T-helper 17 cell (primary cell): ENCODE measurements around the gene PRPSAP2. TPM values are rescaled to one million over a fixed set of nuclear protein-coding genes. Genes with fewer than 3 reads are reported as not detected.

Source experiments
- ATAC-seq: fragments of 150-1000 bp; cut with Tn5 transposase; 2 replicates; pipeline ENCODE4 v1.10.0; 2021; ENCODE audit warnings: mild to moderate bottlenecking, moderate library complexity
- DNase-seq, 3 donors: peaks; one replicate each; pipeline versions ENCODE4 v3.0.0 to v3.0.0-alpha.2; 2020 to 2021
- H3K9me3 ChIP-seq: one replicate; pipeline ENCODE4 v1.7.0; 2013; ENCODE audit warnings: low read length, mild to moderate bottlenecking; ENCODE audit not compliant: control insufficient read depth, poor library complexity, severe bottlenecking
- H3K27ac Mint-ChIP-seq: one replicate; pipeline ENCODE4 v1.8.0; 2022; ENCODE audit warnings: mild to moderate bottlenecking, moderate library complexity, mixed read lengths
- H3K27me3 Mint-ChIP-seq: one replicate; pipeline ENCODE4 v1.8.0; 2022; ENCODE audit warnings: mixed read lengths
- H3K36me3 Mint-ChIP-seq: one replicate; pipeline ENCODE4 v1.8.0; 2022; ENCODE audit warnings: low read depth, mixed read lengths
- H3K4me1 Mint-ChIP-seq: one replicate; pipeline ENCODE4 v1.8.0; 2022; ENCODE audit warnings: mild to moderate bottlenecking, mixed read lengths
- H3K4me3 Mint-ChIP-seq: one replicate; pipeline ENCODE4 v1.8.0; 2022; ENCODE audit warnings: mild to moderate bottlenecking, moderate library complexity, mixed read lengths
- total RNA-seq, 4 donors: library from RNA in 2 of 4; stranded (reverse) in 2 of 4; gene quantifications; one replicate each; pipeline ENCODE4 v1.2.3 and lab custom pipeline; 2022 to 2026

PRPSAP2 gene
- total RNA-seq, 2 donors from 2014 or later, result 26.3 to 27.9 TPM

GRCh38 chr17:18975597-18975996 lies 117.7 kb downstream of the PRPSAP2 start:
- H3K9me3 ChIP-seq, result no peaks in the 10 kb centered on the region
- no peaks in the 10 kb centered on the region for H3K36me3 Mint-ChIP-seq
- DNase-seq, result no peak
- H3K4me3 Mint-ChIP-seq, result no peak overlapping the region
- no peaks in the 10 kb centered on the region for H3K4me1 Mint-ChIP-seq
- no peaks in the 10 kb centered on the region for H3K27me3 Mint-ChIP-seq
- no peak for ATAC-seq
- H3K27ac Mint-ChIP-seq, result no peak overlapping the region

- no peaks in the 10 kb centered on the region for H3K9me3 ChIP-seq
- H3K4me1 Mint-ChIP-seq, result no peaks in the 10 kb centered on the region
- H3K36me3 Mint-ChIP-seq, result no peaks in the 10 kb centered on the region
- H3K4me3 Mint-ChIP-seq, result no peak overlapping the region
- ATAC-seq (no peak), DNase-seq (no peak)
- no peaks in the 10 kb centered on the region for H3K27me3 Mint-ChIP-seq
- H3K27ac Mint-ChIP-seq, result no peak overlapping the region
Observed at GRCh38 chr17:18976201-18976600, 118.3 kb downstream of the PRPSAP2 start.

GRCh38 chr17:18977021-18977420 lies 119.1 kb downstream of the PRPSAP2 start:
- DNase-seq (no peak), ATAC-seq (no peak)
- H3K9me3 ChIP-seq, result no peaks in the 10 kb centered on the region
- H3K27me3 Mint-ChIP-seq, result no peaks in the 10 kb centered on the region
- no peaks in the 10 kb centered on the region for H3K4me1 Mint-ChIP-seq
- no peaks in the 10 kb centered on the region for H3K36me3 Mint-ChIP-seq
- no peak overlapping the region for H3K27ac Mint-ChIP-seq
- H3K4me3 Mint-ChIP-seq, result no peak overlapping the region

GRCh38 chr17:18977646-18978045 lies 119.7 kb downstream of the PRPSAP2 start:
- no peak overlapping the region for H3K4me3 Mint-ChIP-seq
- ATAC-seq, result no peak
- H3K4me1 Mint-ChIP-seq, result no peaks in the 10 kb centered on the region
- H3K9me3 ChIP-seq, result no peaks in the 10 kb centered on the region
- DNase-seq, result no peak
- no peaks in the 10 kb centered on the region for H3K36me3 Mint-ChIP-seq
- H3K27me3 Mint-ChIP-seq, result no peaks in the 10 kb centered on the region
- no peak overlapping the region for H3K27ac Mint-ChIP-seq

GRCh38 chr17:18978050-18978449 lies 120.1 kb downstream of the PRPSAP2 start:
- H3K27me3 Mint-ChIP-seq, result no peaks in the 10 kb centered on the region
- no peak for DNase-seq
- ATAC-seq, result no peak
- no peaks in the 10 kb centered on the region for H3K36me3 Mint-ChIP-seq
- no peaks in the 10 kb centered on the region for H3K9me3 ChIP-seq
- H3K4me1 Mint-ChIP-seq, result no peaks in the 10 kb centered on the region
- no peak overlapping the region for H3K4me3 Mint-ChIP-seq
- no peak overlapping the region for H3K27ac Mint-ChIP-seq

GRCh38 chr17:18978655-18979054 lies 120.7 kb downstream of the PRPSAP2 start:
- ATAC-seq (no peak), DNase-seq (no peak)
- Mint-ChIP-seq H3K27me3 (no peaks in the 10 kb centered on the region), H3K4me1 (no peaks in the 10 kb centered on the region), H3K27ac (no peak overlapping the region), H3K4me3 (no peak overlapping the region), H3K36me3 (no peaks in the 10 kb centered on the region)
- H3K9me3 ChIP-seq, result no peaks in the 10 kb centered on the region

Other genes with a start within 250 kb of the PRPSAP2 start
- not detected for gene TBC1D28, start 213.7 kb upstream of the PRPSAP2 start, total RNA-seq
- gene FOXO3B, start 175.8 kb upstream of the PRPSAP2 start, total RNA-seq, result 1 to 10 TPM; 4.5 to 4.6 TPM
- gene FBXW10, start 114.1 kb upstream of the PRPSAP2 start, total RNA-seq, result not detected
- 10 to 100 TPM; 17.2 to 28.6 TPM for gene TVP23B, start 76.9 kb upstream of the PRPSAP2 start, total RNA-seq
- gene SLC5A10, start 94.0 kb downstream of the PRPSAP2 start, total RNA-seq, result not detected
- 1 to 10 TPM; 7.8 to 7.9 TPM for gene FAM83G, start 146.6 kb downstream of the PRPSAP2 start, total RNA-seq
- gene GRAP, start 188.8 kb downstream of the PRPSAP2 start, total RNA-seq, result 10 to 100 TPM; 23.8 to 26.7 TPM